Adrenal gland (tissue), 5 donors: ENCODE measurements around the gene MT1F.
"Not testable (repeated sequence)": the region's sequence is repeated elsewhere in the genome, so short reads cannot be mapped to it uniquely, and the experiment has no call there.

Experiments used
- CTCF ChIP-seq, 6 experiments: fragments of 450-650 bp in 4 of 6; fragments of 200-600 bp in 2 of 6; sonication (generic) in 1 of 6; IDR thresholded peaks; 1 replicate in 5 of 6; 2 replicates in 1 of 6; pipeline versions ENCODE4 v1.5.1 to v1.8.0; 2016 to 2021; ENCODE audit warnings: antibody characterized with exemption in 6 of 6, mild to moderate bottlenecking in 2 of 6, moderate library complexity in 1 of 6
- POLR2A ChIP-seq, 2 donors: fragments of 450-650 bp; IDR thresholded peaks; one replicate each; pipeline ENCODE4 v1.6.1; 2017; ENCODE audit warnings: antibody characterized with exemption in 2 of 2, mild to moderate bottlenecking in 2 of 2, moderate library complexity in 1 of 2
- donor health status: DM: no; HTN: no; CAD: no.

GRCh38 chr16:56671691-56672090, 13.9 kb downstream of the MT1F start:
- not testable (repeated sequence) for TF ChIP-seq CTCF, POLR2A (IDR thresholded peaks at IDR 0.05)
